AG04450 (cell line): ENCODE measurements around the gene TMEM255B. TPM values are rescaled to one million over a fixed set of nuclear protein-coding genes. Genes with fewer than 3 reads are reported as not detected.

Source experiments
- CTCF ChIA-PET: fragments of 300-600, 350-600 bp; formaldehyde crosslinking; extraction: SDS; loops from one replicate; lab custom pipeline; 2022; ENCODE audit warnings: antibody characterized with exemption, inconsistent platforms; lab: Charles Lee
- POLR2A ChIA-PET: fragments of 350-600 bp; formaldehyde crosslinking; extraction: SDS; loops from one replicate; lab custom pipeline; 2021; ENCODE audit warnings: antibody characterized with exemption, inconsistent platforms; lab: Yijun Ruan, JAX
- DNase-seq: peaks from one replicate; pipeline ENCODE4 v3.0.0-alpha.2; 2011; ENCODE audit warnings: low read depth, low spot score
- H3K27ac ChIP-seq: one replicate; pipeline ENCODE4 v1.5.1; 2012; ENCODE audit warnings: low read depth, low read length, control low read depth
- H3K27me3 ChIP-seq: one replicate; pipeline ENCODE4 v1.6.0; 2012; ENCODE audit warnings: low read length; ENCODE audit not compliant: control insufficient read depth, insufficient read depth
- H3K4me3 ChIP-seq: 2 replicates; pipeline ENCODE4 v1.5.1; 2011; ENCODE audit warnings: mild to moderate bottlenecking, low read depth, low read length, control low read depth
- H3K9me3 ChIP-seq: 2 replicates; pipeline ENCODE4 v1.5.1; 2012; ENCODE audit warnings: low read length; ENCODE audit not compliant: control insufficient read depth, insufficient read depth
- CTCF ChIP-seq: IDR thresholded peaks from 2 replicates; pipeline ENCODE4 v1.5.1; 2011; ENCODE audit warnings: low read depth, low read length, control low read depth, inconsistent platforms
- polyA plus RNA-seq: library from polyadenylated mRNA; depleted of rRNA; stranded (reverse); fragments of >200 nt; gene quantifications from 2 replicates; pipeline ENCODE4 v1.2.3, GENCODE V29; 2011

Gene TMEM255B
- polyA plus RNA-seq, 1 experiment: 4.1 TPM

DNA sequence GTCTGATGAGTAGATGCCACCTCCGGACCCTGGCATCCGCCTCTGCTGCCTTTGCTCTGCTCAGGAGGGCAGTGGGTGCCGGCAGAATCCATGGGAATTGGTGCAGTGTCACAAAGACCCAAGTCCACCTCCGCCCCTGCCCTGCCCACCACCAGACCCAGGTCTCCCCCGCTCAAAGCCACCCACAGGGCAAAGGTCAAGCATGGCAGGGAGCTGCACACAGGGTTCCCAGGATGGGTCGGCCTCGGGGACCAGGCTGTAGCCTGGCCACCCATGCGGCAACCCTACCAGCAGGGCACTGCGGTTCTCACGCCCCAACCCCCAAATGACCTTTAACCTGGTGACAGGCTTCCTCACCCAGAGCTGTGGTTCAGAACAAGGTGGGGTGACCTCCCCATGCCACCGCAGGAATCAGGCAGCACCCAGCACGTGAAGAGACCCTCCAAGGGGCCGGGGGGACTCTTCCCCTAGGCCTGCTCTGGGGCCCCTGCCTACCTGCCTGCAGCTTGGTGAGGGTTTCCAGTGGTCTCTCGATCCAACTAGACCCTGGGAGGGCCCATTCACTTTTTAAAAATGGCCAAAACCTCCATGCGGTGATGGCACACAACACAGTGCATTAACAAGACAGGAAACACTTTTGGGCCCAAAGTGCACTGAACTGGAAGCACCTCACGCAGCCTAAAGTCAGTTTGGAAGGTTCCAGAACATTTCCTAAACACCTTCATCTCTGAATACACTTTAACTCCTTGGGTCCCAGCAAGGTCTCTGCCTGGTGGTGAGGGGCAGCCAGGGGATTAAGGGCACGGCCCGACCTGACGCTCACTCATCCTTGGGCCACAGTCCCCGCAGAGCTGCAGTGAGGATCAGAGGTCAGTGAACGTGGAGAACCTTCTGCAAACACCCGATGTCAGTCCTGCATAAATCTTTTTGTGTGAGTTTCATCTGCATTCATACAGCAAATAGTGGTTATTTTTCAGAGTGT, 93.8 kb downstream of the TMEM255B start:
- POLR2A ChIA-PET: interaction anchor here (3.7 kb wide), 1 partner anchor 15 kb away, joined by 18 read pairs; no protein-coding TSS in a partner anchor
- Histone ChIP-seq H3K27ac (peak overlapping the region; percentile 47), H3K27me3 (no peaks in the 10 kb centered on the region), H3K4me3 (no peak overlapping the region), H3K9me3 (no peaks in the 10 kb centered on the region; the same call in 1 of the 2 replicates)
- CTCF ChIA-PET: no interaction called here
- no peak for DNase-seq
- no peak for TF ChIP-seq CTCF

DNA sequence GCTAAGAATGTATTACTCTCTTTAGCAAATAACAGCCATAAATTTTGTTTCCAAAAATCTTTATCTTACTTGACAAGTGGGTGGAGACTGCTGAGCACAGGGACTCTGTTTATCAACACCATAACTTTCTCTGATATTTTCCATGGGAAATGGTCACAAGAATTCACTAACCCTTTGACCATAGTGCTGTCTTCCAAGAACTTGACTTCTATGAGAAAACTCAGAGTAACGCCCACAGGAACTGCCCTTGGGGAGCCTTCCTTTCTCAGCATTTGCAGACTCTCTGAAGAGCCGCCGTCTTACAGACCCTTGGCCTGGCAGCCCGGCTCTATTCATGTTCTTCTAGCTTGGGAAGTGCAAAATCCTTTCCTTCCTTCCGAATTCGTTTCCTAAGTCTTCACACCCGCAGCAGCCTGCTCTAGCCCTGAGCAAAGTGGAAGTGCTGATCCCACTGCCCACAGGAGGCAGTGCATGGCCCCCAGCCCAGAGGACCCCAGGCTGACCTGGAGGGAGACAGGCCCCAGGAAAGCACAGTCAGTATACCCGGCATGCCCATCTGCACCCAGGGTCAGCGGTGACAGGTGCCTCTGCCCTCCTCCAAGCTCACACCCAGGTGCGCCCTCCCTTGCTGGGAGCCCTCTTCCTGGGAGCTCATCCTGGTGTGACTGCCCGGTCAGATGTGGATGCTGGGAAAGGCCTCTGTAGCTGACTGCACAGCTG, 94.7 kb downstream of the TMEM255B start:
- no peaks in the 10 kb centered on the region; the same call in 1 of the 2 replicates for H3K9me3 ChIP-seq
- TF ChIP-seq CTCF: no peak
- no peaks in the 10 kb centered on the region for H3K27me3 ChIP-seq
- H3K27ac ChIP-seq: peak overlapping the region; percentile 58
- ChIA-PET CTCF (no interaction called here), POLR2A (interaction anchor here (3.7 kb wide), 1 partner anchor 16 kb away, joined by 18 read pairs; no protein-coding TSS in a partner anchor)
- DNase-seq: no peak
- H3K4me3 ChIP-seq: no peak overlapping the region

DNA sequence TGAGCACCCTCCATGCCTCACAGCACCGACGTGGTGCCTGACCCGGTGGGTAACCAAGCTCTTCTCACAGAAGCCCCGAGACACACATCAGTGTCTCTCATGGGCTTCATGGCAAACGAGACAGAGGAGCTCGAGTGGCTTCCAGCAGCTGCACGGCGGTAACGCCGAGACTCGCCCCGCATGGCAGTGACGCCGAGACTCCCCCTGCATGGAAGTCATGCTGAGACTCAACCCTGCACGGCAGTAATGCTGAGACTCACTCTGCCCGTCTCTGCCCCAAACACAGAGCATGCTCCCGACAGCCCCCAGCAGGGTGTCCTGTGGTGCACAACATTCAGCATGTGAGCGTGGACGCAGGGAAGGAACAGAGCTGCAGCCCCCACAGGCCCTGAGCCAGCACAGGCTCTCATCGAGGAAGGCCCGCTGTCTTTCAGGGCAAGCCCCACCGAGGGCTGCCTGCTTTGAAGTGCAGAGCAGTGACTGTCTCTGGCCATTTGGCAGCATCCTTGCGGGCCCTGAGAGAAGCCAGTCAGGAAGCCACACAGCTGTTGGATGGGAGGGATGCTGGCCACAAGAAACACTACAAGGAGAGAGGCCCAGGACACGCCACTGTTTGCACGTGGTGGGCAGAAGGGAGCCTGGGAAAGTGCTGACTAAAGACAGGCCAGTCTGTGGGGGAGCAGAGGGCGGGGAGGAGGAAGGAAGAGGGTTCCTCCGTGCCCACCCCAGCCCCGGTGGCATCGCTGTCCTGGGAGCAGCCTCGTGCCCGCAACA, 95.4 kb downstream of the TMEM255B start:
- ChIA-PET POLR2A (interaction anchor here (3.7 kb wide), 1 partner anchor 17 kb away, joined by 18 read pairs; no protein-coding TSS in a partner anchor), CTCF (no interaction called here)
- no peak for TF ChIP-seq CTCF
- no peak for DNase-seq
- Histone ChIP-seq H3K4me3 (no peak overlapping the region), H3K27ac (peak overlapping the region; percentile 58), H3K9me3 (no peaks in the 10 kb centered on the region; the same call in 1 of the 2 replicates), H3K27me3 (no peaks in the 10 kb centered on the region)

DNA sequence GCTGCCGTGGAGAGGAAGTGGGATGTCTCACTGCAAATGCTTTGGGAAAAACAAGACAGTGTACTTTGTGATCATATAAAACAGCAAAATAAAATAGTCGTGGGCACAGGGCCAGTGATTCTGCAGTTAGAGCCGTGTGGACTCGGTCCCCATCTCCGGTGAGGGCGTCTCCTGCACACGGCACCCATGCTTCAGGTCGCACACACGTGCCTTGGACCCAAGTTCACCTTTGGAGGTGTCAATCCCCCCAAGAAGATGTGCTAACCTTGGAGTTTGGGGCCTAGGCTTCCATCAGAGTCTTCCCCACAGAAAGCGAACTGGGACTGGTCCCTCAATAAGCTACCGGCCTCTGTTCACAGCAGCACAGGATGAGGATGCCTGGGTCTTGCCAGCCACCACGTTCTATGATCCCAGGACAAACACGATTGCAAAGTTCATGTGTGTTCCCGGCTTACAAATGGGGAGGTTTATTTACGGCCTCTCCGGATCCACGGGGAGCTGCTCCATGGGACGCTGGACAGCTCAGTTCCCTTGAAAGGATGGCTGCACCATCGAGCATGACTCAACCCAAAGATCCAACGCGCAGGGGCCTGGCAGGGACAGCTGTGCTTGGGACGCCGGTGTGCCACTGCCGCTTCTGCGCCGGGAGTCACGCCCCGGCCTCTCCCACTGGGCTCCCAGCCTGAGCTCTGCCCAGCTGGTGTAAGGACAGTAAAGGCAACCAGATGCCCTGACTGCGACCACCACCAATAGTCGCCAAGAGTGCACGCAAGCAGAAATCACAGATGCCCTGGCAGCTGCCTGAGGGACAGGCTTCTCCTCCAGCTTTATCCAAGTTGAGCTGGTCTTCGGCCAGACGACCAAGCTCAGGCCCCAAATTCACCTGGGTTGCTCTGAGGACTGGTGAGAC, 96.2 kb downstream of the TMEM255B start:
- peak overlapping the region; percentile 58 for H3K27ac ChIP-seq
- H3K9me3 ChIP-seq: no peaks in the 10 kb centered on the region; the same call in 1 of the 2 replicates
- no peak for DNase-seq
- no peak for TF ChIP-seq CTCF
- CTCF ChIA-PET: no interaction called here
- H3K4me3 ChIP-seq: no peak overlapping the region
- no peaks in the 10 kb centered on the region for H3K27me3 ChIP-seq
- POLR2A ChIA-PET: interaction anchor here (0.6 to 3.7 kb wide), 2 partner anchors 18 to 31 kb away, joined by 3 to 18 read pairs; no protein-coding TSS in a partner anchor
